ENCODE results near the gene CUEDC2.

Gene CUEDC2

GRCh38 chr10:102394079-102394800 is 38.1 kb downstream of the CUEDC2 start:
- DNase-seq (ENCODE audit: extremely low read depth, insufficient read length), result peak; percentile 99
- Histone ChIP-seq H3K36me3 (ENCODE audit: control insufficient read depth, insufficient read depth, low read length) (peaks cover 18% of the 10 kb centered on the region), H3K27me3 (replicated peaks; ENCODE audit: control insufficient read depth, insufficient read depth, low read length) (no peaks in the 10 kb centered on the region), H3K4me3 (replicated peaks; ENCODE audit: low read depth, low read length) (peak overlapping the region; percentile 95)
- TF ChIP-seq, protein P1, sequence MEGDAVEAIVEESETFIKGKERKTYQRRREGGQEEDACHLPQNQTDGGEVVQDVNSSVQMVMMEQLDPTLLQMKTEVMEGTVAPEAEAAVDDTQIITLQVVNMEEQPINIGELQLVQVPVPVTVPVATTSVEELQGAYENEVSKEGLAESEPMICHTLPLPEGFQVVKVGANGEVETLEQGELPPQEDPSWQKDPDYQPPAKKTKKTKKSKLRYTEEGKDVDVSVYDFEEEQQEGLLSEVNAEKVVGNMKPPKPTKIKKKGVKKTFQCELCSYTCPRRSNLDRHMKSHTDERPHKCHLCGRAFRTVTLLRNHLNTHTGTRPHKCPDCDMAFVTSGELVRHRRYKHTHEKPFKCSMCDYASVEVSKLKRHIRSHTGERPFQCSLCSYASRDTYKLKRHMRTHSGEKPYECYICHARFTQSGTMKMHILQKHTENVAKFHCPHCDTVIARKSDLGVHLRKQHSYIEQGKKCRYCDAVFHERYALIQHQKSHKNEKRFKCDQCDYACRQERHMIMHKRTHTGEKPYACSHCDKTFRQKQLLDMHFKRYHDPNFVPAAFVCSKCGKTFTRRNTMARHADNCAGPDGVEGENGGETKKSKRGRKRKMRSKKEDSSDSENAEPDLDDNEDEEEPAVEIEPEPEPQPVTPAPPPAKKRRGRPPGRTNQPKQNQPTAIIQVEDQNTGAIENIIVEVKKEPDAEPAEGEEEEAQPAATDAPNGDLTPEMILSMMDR (IDR thresholded peaks at IDR 0.05; ENCODE audit: insufficient read depth, low read length, poor library complexity, severe bottlenecking), result peak; percentile 93

DNA sequence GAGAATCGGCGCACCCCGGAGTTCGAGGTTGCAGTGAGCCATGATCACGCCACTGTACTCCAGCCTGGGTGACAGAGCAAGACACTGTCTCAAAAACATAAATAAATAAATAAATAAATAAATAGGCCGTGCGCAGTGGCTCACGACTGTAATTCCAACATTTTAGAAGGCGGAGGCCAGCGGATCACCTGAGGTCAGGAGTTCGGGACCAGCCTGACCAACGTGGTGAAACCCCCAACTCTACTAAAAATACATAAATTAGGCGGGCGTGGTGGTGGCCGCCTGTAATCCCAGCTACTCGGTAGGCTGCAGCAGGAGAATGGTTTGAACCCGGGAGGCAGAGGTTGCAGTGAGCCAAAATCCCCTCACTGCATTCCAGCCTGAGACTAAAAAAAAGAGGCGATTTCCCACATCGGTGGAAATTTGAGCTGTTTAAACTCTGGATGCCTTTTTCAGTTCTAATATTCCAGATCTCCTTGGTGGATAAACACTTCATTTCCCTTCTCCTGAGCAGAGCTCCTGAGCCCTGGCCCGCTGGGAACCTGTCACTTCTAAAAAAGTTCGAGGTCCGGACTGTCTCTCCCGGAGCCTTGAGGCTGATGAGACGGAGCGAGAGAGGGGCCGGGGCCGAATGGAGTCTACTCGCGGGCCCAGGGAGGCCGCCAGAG is 38.8 kb downstream of the CUEDC2 start:
- TF ChIP-seq, protein P1 (IDR thresholded peaks at IDR 0.05; ENCODE audit: insufficient read depth, low read length, poor library complexity, severe bottlenecking), result no peak
- peaks cover 18% of the 10 kb centered on the region for H3K36me3 ChIP-seq (ENCODE audit: control insufficient read depth, insufficient read depth, low read length)
- DNase-seq (ENCODE audit: extremely low read depth, insufficient read length), result no peak
- H3K27me3 ChIP-seq (replicated peaks; ENCODE audit: control insufficient read depth, insufficient read depth, low read length), result no peaks in the 10 kb centered on the region
- H3K4me3 ChIP-seq (replicated peaks; ENCODE audit: low read depth, low read length), result peak overlapping the region; percentile 95

DNA sequence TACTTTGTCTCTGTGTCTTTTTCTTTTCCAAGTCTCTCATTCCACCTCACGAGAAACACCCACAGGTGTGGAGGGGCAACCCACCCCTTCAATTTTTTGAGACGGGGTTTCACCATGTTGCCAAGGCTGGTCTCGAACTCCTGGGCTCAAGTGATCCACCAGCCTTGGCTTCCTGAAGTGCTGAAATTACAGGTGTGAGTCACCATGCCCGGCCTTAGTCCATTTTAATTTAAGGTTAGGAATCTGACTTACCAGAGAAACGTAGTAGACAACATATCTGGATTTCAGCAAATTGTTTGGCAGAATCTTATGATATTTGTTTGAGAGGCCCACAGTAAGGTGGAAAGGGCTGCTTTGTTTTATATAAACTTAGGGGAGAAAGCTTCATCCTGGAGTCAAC is 40.1 kb downstream of the CUEDC2 start:
- TF ChIP-seq, protein P1 (IDR thresholded peaks at IDR 0.05; ENCODE audit: insufficient read depth, low read length, poor library complexity, severe bottlenecking), result no peak
- peaks cover 8% of the 10 kb centered on the region for H3K36me3 ChIP-seq (ENCODE audit: control insufficient read depth, insufficient read depth, low read length)

GRCh38 chr10:102389894-102390293 is 42.5 kb downstream of the CUEDC2 start:
- Histone ChIP-seq H3K27me3 (replicated peaks; ENCODE audit: control insufficient read depth, insufficient read depth, low read length) (no peaks in the 10 kb centered on the region), H3K4me3 (replicated peaks; ENCODE audit: low read depth, low read length) (no peak overlapping the region), H3K36me3 (ENCODE audit: control insufficient read depth, insufficient read depth, low read length) (no peaks in the 10 kb centered on the region)
- TF ChIP-seq, protein P1 (IDR thresholded peaks at IDR 0.05; ENCODE audit: insufficient read depth, low read length, poor library complexity, severe bottlenecking), result no peak
- no peak for DNase-seq (ENCODE audit: extremely low read depth, insufficient read length)

More for the DNA sequence above, 40.1 kb downstream of the CUEDC2 start:
- DNase-seq (ENCODE audit: extremely low read depth, insufficient read length), result no peak
- H3K4me3 ChIP-seq (replicated peaks; ENCODE audit: low read depth, low read length), result no peak overlapping the region
- H3K27me3 ChIP-seq (replicated peaks; ENCODE audit: control insufficient read depth, insufficient read depth, low read length), result no peaks in the 10 kb centered on the region

GRCh38 chr10:102384606-102385429 is 47.6 kb downstream of the CUEDC2 start:
- H3K36me3 ChIP-seq (ENCODE audit: control insufficient read depth, insufficient read depth, low read length), result peaks cover 18% of the 10 kb centered on the region
- no peaks in the 10 kb centered on the region for H3K27me3 ChIP-seq (replicated peaks; ENCODE audit: control insufficient read depth, insufficient read depth, low read length)
- DNase-seq (ENCODE audit: extremely low read depth, insufficient read length), result no peak
- no peak overlapping the region for H3K4me3 ChIP-seq (replicated peaks; ENCODE audit: low read depth, low read length)
- TF ChIP-seq, protein P1 (IDR thresholded peaks at IDR 0.05; ENCODE audit: insufficient read depth, low read length, poor library complexity, severe bottlenecking), result no peak
